Prostate gland (tissue), 2 donors: ENCODE measurements around the gene IGSF1. TPM values are rescaled to one million over a fixed set of nuclear protein-coding genes. Genes with fewer than 3 reads are reported as not detected.

Source experiments
- DNase-seq: peaks from one replicate; pipeline ENCODE4 v3.0.0-alpha.2; 2019; ENCODE audit warnings: low spot score
- H3K27ac ChIP-seq, 2 donors: fragments of 200-600 bp; sonication (generic); 2 replicates each; pipeline ENCODE4 v1.5.1; 2017 to 2019
- H3K27me3 ChIP-seq: fragments of 200-600 bp; sonication (generic); replicated peaks from 2 replicates; pipeline ENCODE4 v1.5.1; 2019; ENCODE audit not compliant: insufficient read depth
- H3K36me3 ChIP-seq, 2 donors: fragments of 200-600 bp; sonication (generic); 1 replicate in 1 of 2; 2 replicates in 1 of 2; pipeline versions ENCODE4 v1.5.1 to v1.8.1; 2017 to 2019
- H3K4me1 ChIP-seq: fragments of 200-600 bp; sonication (generic); replicated peaks from 2 replicates; pipeline ENCODE4 v1.5.1; 2019
- H3K4me3 ChIP-seq, 2 donors: fragments of 200-600 bp; sonication (generic); 2 replicates each; pipeline ENCODE4 v1.5.1; 2017 to 2019
- H3K9me3 ChIP-seq: fragments of 200-600 bp; sonication (generic); 2 replicates; pipeline ENCODE4 v1.5.1; 2017
- POLR2A ChIP-seq: fragments of 450-650 bp; IDR thresholded peaks from one replicate; pipeline ENCODE4 v1.6.1; 2016; ENCODE audit warnings: antibody characterized with exemption, mild to moderate bottlenecking
- POLR2AphosphoS5 ChIP-seq: sonication (generic); formaldehyde crosslinking; IDR thresholded peaks from one replicate; pipeline ENCODE4 v1.6.1; 2017; ENCODE audit warnings: antibody characterized with exemption
- WGBS: methylation state at CpG from one replicate; pipeline ENCODE4 v1.1.5; 2018; 5-methylcytosine and 5-hydroxymethylcytosine counted together
- intact Hi-C: fragments of 100-400 bp; cut with DNase I; formaldehyde crosslinking; loops from one replicate; pipeline ENCODE4 v1.14.2; 2022
- total RNA-seq, 2 donors: library from RNA; depleted of rRNA; stranded (reverse); fragments of >200 nt; gene quantifications; one replicate each; pipeline ENCODE4 v1.1.0, GENCODE V29; 2016
- TF ChIP-seq, protein P1 (sequence below), 4 experiments: fragments of 200-600 bp in 2 of 4; fragments of 450-650 bp in 2 of 4; sonication (generic) in 2 of 4; IDR thresholded peaks; 1 replicate in 3 of 4; 2 replicates in 1 of 4; pipeline ENCODE4 v1.5.1; 2016 to 2019; ENCODE audit warnings: antibody characterized with exemption in 4 of 4, mild to moderate bottlenecking in 2 of 4, moderate library complexity in 2 of 4

The IGSF1 gene
- total RNA-seq, 2 donors from 2014 or later = 1.5 to 11.0 TPM

DNA sequence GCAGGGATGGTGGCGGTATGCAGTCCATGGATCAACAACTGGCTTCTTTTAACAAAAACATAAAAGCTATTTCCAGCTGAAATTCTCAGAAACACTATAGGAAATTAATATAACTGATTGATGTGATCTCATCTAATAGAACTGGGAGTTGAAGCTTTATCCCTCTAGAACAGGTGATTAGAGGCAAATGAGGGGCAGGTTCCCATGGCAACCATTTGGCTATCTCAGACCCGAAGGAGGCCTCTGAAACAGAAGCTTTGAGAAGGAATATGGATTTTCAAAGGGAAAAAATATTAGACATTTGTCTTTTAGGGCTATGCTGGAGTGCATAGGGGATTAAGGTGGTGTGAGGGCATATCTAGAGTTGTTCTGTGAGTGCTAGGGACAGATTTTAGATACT is 50.0 kb downstream of the IGSF1 start:
- intact Hi-C loops = no loop called here
- Histone ChIP-seq H3K9me3 (no peaks in the 10 kb centered on the region), H3K27ac (no peak overlapping the region), H3K27me3 (no peaks in the 10 kb centered on the region), H3K36me3 (no peaks in the 10 kb centered on the region), H3K4me1 (no peaks in the 10 kb centered on the region), H3K4me3 (no peak overlapping the region)
- TF ChIP-seq, protein P1, sequence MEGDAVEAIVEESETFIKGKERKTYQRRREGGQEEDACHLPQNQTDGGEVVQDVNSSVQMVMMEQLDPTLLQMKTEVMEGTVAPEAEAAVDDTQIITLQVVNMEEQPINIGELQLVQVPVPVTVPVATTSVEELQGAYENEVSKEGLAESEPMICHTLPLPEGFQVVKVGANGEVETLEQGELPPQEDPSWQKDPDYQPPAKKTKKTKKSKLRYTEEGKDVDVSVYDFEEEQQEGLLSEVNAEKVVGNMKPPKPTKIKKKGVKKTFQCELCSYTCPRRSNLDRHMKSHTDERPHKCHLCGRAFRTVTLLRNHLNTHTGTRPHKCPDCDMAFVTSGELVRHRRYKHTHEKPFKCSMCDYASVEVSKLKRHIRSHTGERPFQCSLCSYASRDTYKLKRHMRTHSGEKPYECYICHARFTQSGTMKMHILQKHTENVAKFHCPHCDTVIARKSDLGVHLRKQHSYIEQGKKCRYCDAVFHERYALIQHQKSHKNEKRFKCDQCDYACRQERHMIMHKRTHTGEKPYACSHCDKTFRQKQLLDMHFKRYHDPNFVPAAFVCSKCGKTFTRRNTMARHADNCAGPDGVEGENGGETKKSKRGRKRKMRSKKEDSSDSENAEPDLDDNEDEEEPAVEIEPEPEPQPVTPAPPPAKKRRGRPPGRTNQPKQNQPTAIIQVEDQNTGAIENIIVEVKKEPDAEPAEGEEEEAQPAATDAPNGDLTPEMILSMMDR (IDR thresholded peaks at IDR 0.05) = no peak
- no peak for TF ChIP-seq POLR2AphosphoS5
- TF ChIP-seq POLR2A = no peak
- no peak for DNase-seq
- 80% methylated on average over 2 of the region's 2 CpGs for WGBS

DNA sequence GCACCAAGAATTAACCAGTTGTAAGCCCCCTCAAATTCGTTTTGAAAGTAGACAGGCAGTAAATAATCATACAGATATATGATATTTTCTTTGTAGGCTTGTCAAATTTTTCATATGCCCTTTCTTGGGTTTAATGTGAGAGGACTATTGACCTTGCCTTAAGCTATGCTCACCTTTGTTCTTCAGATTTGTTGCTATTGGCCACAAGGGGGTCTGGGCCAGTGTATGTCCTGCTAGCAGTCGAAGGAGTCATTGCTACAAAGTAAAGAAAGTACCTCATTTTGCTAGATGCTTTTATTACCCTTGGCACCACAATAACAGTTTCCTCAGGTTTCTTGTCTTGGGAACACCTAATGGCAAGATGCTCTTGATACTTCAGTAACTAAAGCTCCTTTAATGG is 51.7 kb downstream of the IGSF1 start:
- intact Hi-C loops = no loop called here
- Histone ChIP-seq H3K4me3 (no peak overlapping the region), H3K27ac (no peak overlapping the region), H3K27me3 (no peaks in the 10 kb centered on the region), H3K9me3 (no peaks in the 10 kb centered on the region), H3K36me3 (no peaks in the 10 kb centered on the region), H3K4me1 (no peaks in the 10 kb centered on the region)
- DNase-seq = no peak
- 38% methylated on average over 2 of the region's 2 CpGs for WGBS
- TF ChIP-seq POLR2A (no peak), POLR2AphosphoS5 (no peak)
- TF ChIP-seq, protein P1 (IDR thresholded peaks at IDR 0.05) = no peak

- TF ChIP-seq POLR2AphosphoS5 = no peak
- TF ChIP-seq POLR2A = no peak
- TF ChIP-seq, protein P1 (IDR thresholded peaks at IDR 0.05) = no peak
- Histone ChIP-seq H3K4me3 (no peak overlapping the region), H3K9me3 (no peaks in the 10 kb centered on the region), H3K27ac (no peak overlapping the region), H3K27me3 (no peaks in the 10 kb centered on the region), H3K36me3 (no peaks in the 10 kb centered on the region), H3K4me1 (no peaks in the 10 kb centered on the region)
- intact Hi-C loops = no loop called here
- 51% methylated on average over 4 of the region's 4 CpGs for WGBS
- DNase-seq = no peak
Observed at GRCh38 chrX:131235768-131236545, 53.1 kb downstream of the IGSF1 start.

- H3K4me3 ChIP-seq = no peak overlapping the region
- no peak for DNase-seq
- no peak overlapping the region for H3K27ac ChIP-seq
- WGBS = 89% methylated on average over 1 of the region's 1 CpG
- intact Hi-C loops = no loop called here
- no peaks in the 10 kb centered on the region for H3K36me3 ChIP-seq
- H3K9me3 ChIP-seq = no peaks in the 10 kb centered on the region
- no peaks in the 10 kb centered on the region for H3K27me3 ChIP-seq
- TF ChIP-seq POLR2AphosphoS5 (no peak), POLR2A (no peak)
- TF ChIP-seq, protein P1 (IDR thresholded peaks at IDR 0.05) = no peak
- no peaks in the 10 kb centered on the region for H3K4me1 ChIP-seq
Observed at GRCh38 chrX:131227608-131228007, 61.5 kb downstream of the IGSF1 start.

DNA sequence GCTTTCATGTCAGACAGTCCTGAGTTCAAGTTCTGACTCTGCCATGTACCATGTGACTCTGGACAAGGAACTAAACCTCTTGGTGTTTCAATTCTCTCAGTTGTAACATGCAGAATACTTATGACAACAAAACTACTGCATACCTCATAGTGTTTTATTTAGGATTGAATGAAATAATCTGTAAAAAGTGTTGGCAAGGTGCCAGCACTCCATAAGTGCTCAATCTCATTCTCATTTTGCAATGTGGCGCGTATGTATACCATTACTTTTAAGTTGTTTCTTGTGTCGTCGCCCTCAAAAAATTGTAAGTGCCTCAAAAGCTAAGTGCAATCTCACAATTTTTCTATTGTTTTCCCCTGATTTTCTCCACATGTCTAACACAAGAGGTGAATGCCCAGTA is 62.5 kb downstream of the IGSF1 start:
- Histone ChIP-seq H3K36me3 (no peaks in the 10 kb centered on the region), H3K27ac (no peak overlapping the region), H3K4me3 (no peak overlapping the region), H3K4me1 (no peaks in the 10 kb centered on the region), H3K27me3 (no peaks in the 10 kb centered on the region), H3K9me3 (no peaks in the 10 kb centered on the region)
- TF ChIP-seq POLR2A (no peak), POLR2AphosphoS5 (no peak)
- TF ChIP-seq, protein P1 (IDR thresholded peaks at IDR 0.05) = no peak
- DNase-seq = no peak
- 87% methylated on average over 4 of the region's 4 CpGs for WGBS
- intact Hi-C loops = no loop called here
